ELR (cell line): Measurements from ENCODE around the gene PPID.
"Not testable (repeated sequence)": the region's sequence is repeated elsewhere in the genome, so short reads cannot be mapped to it uniquely, and the experiment has no call there.

Experiments
- DNase-seq: peaks from one replicate; pipeline ENCODE4 v3.0.0-alpha.2; 2015; ENCODE audit warnings: low read depth

Gene PPID

DNA sequence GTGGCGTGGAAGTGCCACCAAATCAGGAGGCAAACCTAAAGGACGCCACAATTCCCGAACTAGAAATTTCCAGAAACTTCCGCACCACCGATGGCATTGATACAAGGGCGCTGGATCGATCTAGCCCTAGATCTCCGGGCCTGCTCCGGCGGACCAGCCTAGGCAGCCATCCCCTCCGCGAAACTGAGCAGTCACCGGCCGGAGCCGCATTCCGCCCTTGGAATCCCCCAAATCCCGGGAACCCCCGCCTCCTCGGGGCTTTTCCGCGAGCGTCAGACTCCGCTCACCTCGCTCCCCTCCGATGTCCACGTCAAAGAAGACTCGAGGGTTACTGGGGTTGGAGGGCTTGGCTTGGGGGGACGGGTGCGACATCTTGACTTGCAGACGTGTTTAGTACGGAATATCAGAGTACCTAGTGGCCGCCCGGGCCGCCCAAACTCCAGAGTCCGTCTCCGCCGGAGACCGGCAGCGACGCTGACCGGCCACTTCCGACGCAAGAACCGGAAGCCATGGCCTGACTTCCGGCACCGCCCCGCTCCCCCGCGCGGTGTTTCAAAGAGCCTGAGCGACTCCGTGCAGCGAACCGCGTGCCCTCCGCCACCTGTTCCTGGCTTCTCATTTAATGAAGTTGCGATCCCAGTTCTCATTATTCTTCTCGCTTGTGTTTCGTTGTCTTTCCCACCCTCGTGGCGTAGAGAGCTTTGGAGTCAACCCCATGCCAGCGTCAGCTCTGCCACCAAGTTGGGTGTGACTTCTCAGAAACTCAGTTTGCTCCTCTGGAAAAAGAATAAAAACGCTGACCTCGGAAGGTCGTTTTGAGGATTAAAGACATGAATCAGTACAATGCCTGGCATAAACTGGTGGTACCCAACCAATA, at the start of gene PPID:
PPID (minus strand) TSS at position 480 of the 877 bp plus-strand sequence; CDS start at position 372, 108 bp downstream.
- DNase-seq = peak; percentile 82

DNA sequence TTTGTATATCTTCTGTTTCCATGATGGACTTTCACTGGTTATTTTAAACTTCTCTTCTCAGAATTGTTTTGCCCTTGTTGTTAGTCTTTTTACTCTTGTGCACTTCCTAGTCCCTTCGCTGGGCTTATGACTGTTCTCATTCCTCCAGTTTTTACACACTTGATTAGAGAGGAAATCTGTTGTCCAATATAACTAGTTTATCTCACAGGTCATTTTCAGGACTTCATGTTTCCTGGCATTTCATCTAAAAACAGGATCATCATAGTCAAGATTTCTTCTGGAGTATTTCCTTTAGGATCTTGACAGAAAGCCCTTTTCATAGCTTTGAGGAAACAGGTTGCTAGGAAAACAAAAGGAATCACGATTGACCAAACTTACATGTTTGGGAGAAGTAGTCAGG, 48.6 kb upstream of the PPID start:
- no peak for DNase-seq

DNA sequence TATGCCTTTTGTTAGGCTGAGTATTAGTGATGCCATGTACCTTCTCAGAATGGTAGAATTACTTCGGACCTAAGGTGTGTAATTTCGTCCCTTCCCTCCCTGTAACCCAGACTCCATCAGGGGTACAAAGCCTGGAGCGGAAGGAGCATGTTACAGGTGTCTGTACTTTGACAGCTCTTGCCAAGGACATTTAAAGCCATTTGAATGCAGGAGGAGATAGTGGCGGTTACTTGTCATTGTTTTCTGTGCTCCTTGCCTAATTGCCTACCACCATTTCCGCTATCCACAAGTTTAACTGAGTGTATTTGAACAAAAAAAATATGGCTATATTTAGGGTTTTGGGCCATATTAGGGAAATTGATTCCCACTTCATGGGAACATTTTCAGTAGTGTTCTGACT, 47.5 kb upstream of the PPID start:
- no peak for DNase-seq

DNA sequence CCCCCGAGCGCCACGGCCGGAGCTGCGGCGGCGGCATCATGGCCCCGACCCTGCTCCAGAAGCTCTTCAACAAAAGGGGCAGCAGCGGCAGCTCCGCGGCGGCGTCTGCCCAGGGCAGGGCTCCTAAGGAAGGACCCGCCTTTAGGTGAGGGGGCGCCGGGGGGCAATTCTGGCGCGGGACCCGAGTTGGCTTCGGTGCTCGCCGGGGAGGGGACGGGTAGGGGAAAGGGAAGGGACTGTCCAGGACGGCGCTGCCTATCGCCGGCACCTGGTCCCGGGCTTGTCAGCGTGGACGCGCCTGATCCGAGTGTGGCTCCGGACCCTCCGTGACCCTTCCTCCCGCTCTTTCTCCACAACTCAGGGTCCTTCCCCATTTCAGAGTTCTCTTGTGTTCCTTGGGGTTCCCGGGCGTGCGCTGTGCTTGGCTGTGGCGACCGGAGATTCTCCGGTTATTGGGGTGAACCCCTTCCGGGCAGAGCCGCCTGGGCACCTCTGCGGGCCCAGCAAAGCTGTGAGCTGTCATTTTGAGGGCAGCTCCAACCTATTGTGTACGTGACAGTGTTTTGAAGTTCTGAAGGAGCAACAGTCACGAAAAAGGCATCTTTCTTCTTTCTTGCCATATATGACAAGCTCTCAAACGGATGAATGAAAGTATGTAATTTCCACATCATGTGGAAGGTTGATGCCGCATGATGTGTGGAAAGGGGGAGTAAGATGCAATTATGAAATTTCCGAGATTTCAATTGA, 46.2 kb upstream of the PPID start:
- DNase-seq = peak; percentile 55

DNA sequence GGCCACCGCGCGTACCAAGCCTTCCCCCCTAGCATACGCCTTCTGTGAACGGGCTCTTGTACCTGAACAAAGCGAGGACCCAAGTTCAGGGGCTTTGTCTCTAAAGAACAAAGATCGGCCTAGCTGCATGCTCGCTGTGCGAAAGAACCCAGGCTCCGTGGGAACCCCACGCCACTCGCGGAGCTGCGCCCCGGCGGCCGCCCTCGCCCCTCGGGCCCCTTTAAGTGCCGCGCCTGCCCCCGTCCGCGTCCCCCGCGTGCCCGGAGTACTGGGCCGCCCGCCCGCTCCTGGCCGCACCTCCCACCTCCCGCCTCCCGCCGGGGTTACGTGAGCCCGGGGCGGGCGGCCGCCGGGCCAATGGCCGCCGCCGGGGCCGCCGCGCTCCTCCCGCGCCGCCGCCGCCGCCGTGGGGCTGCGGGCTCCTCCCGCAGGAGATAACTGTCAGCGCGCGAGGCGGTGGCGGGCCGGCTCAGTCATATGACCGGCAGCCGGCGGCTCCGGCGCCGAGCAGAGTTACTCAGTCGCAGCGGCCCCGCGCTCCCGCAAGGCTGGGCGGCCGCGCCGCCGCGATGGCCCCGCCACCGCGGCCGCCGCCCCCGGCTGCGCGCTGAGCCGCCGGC, 45.5 kb upstream of the PPID start, which contains the start of gene FNIP2:
FNIP2 (plus strand) TSS at position 472 of the 620 bp plus-strand sequence. CDS start 187 bp downstream, outside the sequence.
- DNase-seq = peak; percentile 78

DNA sequence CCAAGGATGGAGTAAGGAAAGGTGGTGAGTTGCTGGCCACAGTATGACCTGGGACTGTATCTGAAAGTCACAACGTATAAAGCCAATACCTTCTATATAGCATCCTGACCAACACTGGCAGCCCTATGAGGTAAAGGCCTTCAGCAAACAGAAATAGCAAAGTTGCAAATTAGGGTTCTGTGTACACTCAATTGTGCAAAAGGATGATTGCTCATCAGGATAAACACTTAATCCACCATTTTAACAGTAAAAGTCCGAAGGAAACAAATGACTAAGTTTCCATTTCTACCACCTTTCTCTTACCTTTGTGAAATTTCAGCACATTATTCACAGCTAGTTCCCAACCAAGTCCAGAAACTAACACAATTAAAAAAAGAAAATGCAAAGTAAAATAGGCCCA, 44.3 kb upstream of the PPID start:
- DNase-seq = no peak

DNA sequence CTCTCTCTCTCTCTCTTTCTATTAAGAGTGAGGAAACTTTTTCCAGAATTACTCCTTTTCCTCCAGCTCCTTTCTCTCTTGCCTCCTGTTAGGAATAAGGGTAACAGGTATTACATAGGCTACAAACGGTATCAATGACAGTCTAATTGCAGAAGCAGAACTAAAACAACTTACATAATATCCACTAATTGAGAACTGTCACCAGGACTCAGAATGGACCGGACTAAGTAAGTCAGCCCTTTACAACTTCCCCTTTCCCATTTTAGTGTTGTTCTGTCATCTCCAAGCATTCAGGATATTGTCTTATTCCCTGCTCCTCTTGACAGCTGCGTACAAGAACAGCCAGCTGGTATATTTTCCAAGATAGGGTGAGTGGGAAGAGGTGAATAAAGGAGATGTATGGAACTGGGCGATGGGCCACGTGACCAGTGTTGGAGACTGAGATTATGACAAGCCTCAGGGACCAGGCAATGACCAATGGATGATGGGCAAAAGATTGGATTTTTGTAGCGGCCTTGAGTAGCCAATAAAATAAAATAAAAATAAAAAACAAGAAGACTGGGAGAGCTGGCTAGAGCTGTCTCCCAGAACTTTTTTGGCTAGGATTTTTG, 43.3 kb upstream of the PPID start:
- no peak for DNase-seq

DNA sequence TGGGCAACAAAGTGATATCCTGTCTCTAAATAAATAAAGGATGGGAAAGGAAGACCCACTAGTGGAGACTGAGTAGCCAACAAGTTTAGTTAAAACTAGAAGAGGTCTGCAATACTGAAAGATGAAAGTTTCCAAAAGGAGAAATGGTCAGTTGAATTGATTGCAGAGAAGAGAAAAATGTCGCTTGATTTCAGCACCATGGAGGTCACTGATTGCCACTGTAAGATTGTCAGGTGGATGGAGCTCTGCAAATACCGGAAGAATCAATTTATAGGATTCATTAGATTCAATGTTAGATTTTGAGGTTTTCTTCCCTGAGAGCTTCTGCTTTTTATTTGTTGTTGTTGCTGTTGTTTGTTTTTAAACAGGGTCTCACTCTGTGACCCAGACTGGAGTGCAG, 40.3 kb upstream of the PPID start:
- DNase-seq = no peak

DNA sequence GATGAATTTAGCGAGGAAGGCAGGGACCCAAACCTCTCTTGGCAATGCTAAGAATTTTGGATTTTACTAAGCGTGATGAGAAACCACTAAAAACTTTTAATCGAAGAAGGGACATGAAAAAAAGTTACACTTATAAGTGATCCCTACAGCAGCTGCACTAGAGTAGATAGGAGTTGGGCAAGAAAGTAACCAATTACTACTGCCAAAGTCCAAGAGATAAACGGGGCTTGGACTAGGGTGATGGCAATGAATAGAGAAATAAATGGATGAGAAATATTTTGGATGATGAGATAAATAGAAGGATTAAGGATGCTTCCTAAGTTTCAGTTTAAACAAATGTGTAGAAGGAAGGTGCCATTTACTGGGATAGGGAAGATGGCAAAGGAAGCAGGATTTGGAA, 39.4 kb upstream of the PPID start:
- no peak for DNase-seq

DNA sequence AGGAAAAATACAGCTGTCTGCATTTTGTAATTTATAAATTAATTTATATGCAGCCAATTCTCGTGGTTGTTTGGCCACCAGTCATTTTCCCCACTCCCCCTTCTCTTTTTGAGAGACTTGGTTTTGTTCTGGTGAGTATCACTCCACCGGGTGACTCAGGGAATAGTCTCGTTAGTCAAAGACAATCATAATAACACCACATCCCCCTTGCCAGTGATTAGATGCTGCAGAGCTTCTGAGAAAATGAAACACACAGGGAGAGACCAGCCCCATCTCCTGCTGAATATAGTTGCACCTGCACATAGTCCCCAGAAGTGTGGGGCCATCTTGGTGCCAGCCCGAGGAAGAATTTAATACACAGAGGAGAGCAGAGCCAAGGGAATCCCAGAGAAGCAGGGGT, 37.7 kb upstream of the PPID start:
- peak; percentile 68 for DNase-seq

DNA sequence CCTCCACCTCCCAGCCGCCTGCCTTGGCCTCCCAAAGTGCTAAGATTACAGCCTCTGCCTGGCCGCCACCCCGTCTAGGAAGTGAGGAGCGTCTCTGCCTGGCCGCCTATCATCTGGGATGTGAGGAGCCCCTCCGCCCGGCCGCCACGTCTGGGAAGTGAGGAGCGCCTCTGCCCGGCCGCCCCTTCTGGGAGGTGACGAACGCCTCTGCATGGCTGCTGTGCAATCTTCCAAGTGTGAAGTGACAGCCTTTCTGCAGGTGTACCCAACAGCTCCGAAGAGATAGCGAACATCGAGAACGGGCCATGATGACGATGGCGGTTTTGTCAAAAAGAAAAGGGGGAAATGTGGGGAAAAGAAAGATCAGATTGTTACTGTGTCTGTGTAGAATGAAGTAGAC, 36.3 kb upstream of the PPID start:
- DNase-seq = not testable (repeated sequence)

DNA sequence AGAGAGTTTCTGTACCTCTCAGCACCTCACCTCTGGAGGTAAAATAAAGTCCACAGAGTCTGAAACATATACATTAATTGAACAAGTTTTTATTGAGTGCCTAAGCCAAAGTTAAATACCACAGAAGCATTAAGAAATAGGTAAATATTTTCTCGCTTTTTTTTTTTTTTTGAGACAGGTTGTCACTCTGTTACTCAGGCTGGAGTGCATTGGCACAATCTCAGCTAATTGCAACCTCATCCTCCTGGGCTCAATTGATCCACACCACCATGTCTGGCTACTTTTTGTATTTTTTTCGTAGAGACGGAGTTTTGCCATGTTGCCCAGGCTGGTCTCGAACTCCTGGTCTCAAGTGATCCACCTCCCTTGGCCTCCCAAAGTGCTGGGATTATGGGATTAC, 35.5 kb upstream of the PPID start:
- no peak for DNase-seq

DNA sequence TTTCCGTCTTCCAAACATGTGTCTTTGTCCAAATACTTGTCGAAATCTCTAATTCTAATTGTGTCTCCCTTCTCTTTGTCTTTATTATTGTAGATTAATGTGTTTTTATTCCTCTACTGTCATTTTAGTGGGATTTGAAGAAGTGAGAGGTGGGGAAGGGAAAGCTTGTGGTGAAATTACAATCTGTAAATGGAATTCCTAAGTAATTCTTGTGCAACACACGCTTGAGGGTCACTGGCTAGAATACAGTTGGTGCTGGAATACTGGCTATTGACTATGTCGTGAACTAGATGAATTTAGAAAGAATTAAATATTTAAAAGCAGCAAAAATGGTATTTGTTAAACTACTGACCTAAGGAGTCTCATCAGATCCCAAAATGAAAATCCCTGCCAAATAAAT, 34.9 kb upstream of the PPID start:
- DNase-seq = no peak

DNA sequence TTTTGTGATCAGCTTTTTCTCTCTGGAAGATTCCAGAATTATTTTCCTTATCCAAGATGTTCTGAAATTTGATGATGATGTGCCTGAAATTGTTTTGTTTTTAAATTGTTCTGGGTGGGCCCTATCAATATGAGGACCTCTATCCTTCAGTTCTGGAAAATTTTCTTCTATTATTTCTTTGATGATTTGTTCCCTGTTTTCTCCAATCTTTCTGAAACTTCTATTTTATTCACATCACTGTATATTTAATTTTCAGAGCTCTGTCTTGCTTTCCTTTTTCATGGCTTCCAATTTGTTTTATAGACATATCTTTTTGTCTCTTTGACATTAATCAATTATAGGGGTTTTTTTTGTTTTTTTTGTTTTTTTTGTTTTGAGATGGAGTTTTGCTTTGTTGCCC, 33.4 kb upstream of the PPID start:
- no peak for DNase-seq

DNA sequence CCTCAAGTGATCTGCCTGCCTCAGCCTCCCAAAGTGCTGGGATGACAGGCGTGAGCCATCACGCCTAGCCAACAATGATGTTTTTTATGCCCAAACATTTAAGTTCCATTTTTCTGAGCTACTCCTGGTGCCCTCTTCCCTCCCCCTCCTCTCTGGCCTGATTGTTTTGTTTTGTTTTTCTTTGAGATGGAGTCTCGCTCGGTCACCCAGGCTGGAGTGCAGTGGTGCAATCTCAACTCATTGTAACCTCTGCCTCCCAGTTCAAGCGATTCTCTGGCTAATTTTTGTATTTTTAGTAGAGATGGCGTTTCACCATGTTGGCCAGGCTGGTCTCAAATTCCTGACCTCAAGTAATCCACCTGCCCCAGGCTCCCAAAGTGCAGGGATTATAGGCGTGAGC, 32.6 kb upstream of the PPID start:
- not testable (repeated sequence) for DNase-seq

DNA sequence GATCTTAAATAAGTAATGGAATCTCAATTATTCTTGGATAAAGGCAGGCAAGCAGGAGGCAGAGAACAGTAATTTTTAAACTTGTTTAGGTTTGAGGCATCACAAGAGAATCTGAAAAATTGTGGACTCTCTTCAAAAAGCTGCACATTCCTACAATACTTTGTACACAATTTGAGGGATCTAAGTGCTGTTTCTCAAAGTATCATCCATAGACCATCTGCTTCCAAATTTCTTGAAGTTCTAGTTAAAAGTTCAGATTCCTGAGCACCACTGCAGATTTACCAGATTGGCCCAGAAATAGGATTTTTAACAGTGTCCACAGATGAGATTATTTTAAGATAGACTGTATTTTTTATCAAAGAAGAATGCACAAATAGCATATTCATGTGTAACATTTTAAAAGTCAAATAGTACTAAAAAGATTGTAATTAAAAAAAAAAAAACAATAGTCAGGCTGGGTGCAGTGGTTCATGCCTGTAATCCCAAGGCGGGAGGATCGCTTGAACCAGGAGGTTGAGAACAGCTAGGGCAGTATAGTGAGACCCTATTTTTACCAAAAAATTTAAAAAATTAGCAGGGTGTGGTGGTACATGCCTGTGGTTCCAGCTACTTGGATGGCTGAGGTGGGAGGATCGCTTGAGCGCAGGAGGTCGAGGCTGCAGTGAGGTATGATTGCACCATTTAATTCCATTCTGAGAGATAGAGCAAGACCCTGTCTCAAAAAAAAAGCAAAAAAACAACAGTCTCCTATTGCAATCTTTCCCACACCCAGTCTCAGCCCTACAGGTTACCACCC, 31.4 kb upstream of the PPID start:
- DNase-seq = no peak

DNA sequence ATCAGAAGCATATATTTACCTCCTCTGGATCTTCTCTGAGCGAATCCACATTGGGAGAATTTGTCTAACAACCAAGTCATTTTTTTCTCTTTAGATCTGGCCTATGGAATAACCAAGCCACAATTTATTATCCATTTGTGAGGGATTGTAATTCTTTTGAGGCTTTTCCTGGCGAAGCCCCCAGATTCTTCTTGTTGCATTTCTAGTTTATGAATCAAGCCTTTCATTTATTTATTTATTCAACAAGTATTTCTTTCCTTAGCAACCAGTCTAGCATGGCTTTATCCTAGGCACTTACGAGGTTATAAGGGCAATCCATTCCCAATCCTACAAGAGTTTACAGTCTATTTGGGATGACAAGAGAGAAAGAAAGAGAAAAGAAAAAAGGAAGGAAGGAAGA, 27.2 kb upstream of the PPID start:
- peak; percentile 54 for DNase-seq

DNA sequence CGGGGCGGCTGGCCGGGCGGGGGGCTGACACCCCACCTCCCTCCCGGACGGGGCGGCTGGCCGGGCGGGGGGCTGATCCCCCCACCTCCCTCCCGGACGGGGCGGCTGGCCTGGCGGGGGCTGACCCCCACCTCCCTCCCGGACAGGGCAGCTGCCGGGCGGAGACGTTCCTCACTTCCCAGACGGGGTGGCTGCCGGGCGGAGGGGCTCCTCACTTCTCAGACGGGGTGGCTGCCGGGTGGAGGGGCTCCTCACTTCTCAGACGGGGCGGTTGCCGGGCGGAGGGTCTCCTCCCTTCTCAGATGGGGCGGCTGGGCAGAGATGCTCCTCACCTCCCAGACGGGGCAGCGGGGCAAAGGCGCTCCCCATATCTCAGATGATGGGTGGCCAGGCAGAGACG, 23.3 kb upstream of the PPID start:
- DNase-seq = not testable (repeated sequence)

DNA sequence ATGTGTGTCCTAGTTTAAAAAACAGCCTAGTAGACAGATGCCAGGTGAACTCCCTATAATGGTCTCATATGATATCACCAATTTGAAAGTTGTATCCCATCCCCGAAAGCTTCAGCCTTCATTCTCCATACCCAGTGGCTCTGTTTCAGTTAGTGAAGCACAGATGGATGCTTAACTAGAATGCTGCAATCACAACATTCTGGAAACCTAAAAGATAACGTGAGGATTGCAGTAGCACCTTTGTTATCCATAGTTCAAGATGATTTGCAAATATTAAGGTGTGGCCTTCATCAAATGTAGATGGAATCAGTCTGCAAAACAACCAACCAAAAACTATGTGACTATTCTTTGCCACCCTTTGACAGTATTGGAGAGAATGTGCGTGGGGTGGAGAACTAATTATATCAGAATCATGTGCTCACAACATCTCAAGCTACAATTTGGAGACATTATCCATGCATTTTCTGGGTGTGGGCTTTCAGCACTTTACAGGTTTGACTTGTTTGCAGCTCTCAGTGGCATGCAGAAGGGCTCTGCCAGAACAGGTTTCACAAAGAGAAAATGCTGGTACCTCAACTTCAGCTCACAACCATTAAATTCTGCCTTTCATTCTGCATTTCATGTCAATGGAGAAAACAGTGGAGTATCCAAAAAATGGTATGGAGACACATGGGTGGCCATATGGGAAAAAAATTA, 18.3 kb upstream of the PPID start:
- no peak for DNase-seq

DNA sequence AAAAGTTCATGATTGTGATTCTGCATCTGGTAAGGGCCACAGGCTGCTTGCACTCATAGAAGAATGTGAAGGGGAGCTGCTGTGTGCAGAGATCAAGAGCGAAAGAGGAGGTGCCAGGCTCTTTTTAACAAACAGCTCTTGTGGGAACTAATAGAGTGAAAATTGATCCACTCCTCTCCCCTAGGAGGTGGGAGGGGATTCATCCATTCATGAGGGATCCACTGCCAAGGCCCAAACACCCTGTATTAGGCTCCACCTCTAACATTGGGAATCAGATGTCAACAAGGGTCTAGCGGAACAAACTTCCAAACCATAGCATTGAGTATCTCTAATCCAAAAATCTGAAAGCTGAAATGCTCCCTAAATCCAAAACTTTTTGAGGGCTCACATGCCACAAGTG, 16.4 kb upstream of the PPID start:
- no peak for DNase-seq

DNA sequence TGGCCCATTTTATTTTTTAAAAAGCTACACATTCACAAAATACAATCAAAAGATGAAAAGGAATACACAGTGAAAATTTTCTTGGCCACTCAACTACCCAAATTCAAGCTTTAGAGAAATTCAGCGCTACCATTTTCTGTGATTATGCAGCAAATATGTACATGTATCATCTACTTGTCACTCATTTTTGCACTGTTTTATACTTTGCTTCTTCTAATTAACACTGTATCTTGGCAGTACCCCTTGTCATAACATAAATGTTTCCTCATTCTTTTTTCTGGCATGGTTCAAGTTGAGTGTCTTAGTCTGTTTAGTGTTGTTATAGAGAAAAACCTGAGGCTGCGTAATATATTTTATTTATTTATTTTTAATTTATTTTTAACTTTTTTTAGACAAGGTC, 15.7 kb upstream of the PPID start:
- no peak for DNase-seq
